HG02642 (cell line): Measurements from ENCODE around the gene NCS1.

Source experiments
- ATAC-seq: cut with Tn5 transposase; IDR thresholded peaks from one replicate; pipeline ENCODE4 v1.9.1; 2021; ENCODE audit warnings: mild to moderate bottlenecking; ENCODE audit not compliant: unreplicated experiment, poor library complexity

The NCS1 gene

DNA sequence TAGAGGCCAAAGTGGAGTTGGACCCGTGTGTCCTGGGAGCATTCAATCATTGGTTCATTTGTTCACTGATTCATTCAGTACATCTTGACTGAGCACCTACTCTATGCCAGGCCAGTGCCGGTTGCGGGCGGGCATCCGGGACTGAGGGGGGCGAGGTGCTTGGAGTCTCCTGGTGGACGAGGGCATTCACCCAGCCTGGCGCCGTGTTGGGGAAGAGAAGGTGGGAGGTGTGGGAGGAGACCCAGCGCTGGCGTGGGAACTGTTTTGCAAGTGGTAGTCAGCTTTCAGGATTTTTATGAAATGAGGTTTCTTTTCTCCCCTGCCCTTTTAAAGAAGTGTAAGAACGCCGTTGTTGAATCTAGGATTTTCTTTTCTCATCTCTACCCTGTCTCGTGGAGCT, 37.2 kb downstream of the NCS1 start:
- ATAC-seq: no peak

- no peak for ATAC-seq
Observed at GRCh38 chr9:130211548-130212226, 39.5 kb downstream of the NCS1 start.

- ATAC-seq: no peak
Observed at GRCh38 chr9:130212543-130213297, 40.5 kb downstream of the NCS1 start.

- no peak for ATAC-seq
Observed at GRCh38 chr9:130213911-130214761, 41.9 kb downstream of the NCS1 start.

- no peak for ATAC-seq
Observed at GRCh38 chr9:130214776-130215340, 42.7 kb downstream of the NCS1 start.

DNA sequence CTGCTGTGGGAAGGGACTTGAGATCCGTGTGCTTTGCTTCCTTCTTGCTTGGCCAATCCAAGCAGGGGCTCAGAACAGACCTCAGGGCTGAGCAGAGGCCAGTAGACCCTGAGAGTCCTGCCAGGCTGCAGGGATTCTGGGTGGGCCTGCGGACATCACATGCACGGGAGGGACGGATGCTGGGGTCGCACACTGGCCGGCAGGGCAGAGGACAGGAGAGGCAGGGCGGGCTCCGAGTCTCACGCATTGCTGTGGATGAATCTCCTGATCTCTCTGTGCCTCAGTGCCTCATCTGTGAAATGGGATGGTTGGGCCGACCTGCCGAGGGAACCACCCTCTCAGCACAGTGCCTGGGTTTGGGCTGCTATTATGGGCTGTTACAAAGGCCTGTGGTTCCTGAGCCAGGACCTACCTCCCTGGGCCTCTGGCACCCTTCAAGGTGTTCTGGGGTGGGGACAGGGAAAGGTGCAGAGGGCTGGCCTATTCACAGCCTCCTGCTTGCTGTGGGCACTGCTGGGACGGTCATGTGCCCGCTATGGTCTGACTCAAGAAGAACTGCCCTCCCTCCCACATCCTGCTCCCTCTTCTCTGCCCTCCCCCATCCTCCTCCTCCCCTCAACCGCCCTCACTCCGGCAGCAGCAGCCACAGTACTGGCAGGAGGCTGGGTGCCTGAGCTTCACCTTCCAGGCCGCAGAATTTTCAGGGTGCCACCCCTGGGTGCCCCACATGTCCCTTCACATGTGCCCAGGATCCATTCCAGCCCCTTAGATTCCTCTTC, 43.3 kb downstream of the NCS1 start:
- no peak for ATAC-seq

- ATAC-seq: no peak
Observed at GRCh38 chr9:130217838-130218237, 45.6 kb downstream of the NCS1 start.

GRCh38 chr9:130219661-130220096, 47.5 kb downstream of the NCS1 start:
- no peak for ATAC-seq

GRCh38 chr9:130220352-130220751, 48.1 kb downstream of the NCS1 start:
- no peak for ATAC-seq

DNA sequence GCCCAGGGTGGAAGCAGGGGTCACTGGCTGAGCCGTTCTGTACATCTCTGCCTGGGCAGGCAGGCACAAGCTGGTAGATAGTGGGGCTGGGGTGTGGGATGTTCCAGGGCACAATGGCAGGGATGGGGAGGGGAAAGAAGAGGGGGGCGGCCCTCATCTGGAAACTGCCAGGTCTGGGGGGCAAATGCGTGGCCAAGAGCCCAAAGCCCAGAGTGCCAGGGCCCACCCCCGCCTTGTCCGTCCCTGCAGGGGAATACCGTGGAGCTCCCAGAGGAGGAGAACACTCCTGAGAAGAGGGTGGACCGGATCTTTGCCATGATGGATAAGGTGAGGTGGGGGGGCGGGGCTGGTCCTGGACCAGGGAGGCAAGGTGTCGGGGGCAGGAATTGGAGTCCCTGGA, 50.6 kb downstream of the NCS1 start:
- no peak for ATAC-seq

DNA sequence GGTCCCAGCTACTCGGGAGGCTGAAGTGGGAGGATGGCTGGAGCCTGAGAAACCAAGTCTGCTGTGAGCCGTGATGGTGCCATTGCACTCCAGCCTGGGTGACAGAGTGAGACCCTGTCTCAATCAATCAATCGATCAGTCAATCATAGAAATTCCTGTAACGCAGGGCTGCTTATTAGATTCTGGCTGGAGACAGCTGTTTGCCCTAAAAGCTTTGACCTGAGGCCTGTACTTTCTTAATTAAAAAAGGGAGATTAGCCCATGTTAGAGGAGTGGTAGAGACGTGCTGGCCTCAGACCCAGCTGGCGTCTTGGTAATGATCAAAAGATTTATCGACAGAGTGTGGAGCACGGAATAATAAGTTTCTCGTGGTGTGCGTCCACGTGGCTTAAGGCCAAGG, 52.9 kb downstream of the NCS1 start:
- no peak for ATAC-seq

- no peak for ATAC-seq
Observed at GRCh38 chr9:130225586-130225985, 53.4 kb downstream of the NCS1 start.

- no peak for ATAC-seq
Observed at GRCh38 chr9:130226112-130226511, 53.9 kb downstream of the NCS1 start.

DNA sequence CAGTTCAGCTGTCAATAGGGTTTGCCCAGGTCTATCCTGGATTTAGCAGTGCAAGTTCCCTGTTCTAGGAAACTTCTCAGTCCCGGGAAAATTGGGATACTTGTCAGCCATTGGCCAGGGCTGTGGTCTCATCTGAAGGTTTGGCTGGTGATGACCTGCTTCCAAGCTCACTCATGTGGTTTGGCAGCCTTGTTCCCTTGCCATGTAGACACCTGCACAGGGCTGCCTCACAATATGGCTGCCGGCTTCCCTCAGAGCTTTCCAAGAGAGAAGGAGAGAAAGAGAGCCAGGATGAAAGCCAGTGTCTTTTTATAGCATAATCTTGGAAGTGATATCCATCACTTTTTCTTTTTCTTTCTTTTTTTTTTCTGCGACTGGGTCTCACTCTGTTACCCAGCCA, 55.6 kb downstream of the NCS1 start:
- no peak for ATAC-seq

GRCh38 chr9:130229759-130230158, 57.6 kb downstream of the NCS1 start:
- ATAC-seq: no peak

- ATAC-seq: no peak
Observed at GRCh38 chr9:130230631-130231030, 58.4 kb downstream of the NCS1 start.

DNA sequence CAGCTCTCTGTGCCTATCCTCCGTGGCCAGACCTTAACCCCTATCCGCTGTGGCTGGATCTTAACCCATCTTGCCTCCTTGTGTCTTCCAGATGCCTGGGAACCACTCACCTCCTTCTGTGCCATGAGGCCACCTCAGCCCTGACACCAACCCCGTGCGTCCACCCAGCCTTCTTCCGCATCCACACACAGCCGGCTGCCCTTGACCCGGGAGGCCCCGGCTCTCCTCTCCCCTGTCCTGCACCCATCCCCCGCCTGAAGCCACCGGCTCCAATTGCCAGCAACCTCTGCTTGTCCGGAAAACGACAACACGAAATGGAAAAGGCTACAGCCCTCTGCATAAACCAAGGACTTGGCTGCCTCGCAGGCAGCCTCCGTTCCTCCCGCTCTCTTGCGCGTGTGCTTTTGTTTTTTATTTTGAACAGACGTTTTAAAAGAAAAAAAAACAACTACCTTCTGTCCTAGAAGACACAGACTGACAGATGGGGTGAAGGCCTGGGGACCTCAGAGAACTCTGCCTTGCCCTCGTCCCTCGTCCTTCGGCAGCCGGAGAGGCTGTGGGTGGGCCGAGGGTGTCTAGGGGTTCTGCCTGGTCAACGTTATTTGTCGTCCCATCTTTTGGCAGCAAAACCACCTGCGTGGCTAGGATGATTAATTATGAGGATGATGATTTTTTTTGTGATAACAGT, 60.8 kb downstream of the NCS1 start:
- ATAC-seq: no peak

DNA sequence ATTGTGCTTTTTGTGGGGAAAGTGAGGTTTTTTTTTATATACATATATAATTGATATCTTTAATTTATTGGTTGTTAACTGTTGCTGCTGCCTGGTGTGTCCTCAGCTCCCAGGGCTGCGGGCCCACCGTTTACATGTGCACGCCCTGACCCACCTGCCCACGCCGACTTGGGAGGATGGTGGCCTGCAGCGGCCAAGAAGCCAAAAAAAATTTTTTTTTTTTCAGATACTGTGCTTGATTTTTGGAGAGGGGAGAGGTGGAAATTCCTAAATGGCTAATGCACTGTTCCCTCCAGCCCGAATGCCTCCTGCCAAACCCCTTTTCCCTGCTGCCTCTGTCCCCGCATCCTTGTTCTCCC, 61.4 kb downstream of the NCS1 start:
- ATAC-seq: no peak
